ENCODE data around the gene LZTS3. TPM values are rescaled to one million over a fixed set of nuclear protein-coding genes. Genes with fewer than 3 reads are reported as not detected.
A peak's percentile ranks its signal among the peaks of the same experiment; 100 is the strongest.

LZTS3 gene
- total and polyA plus RNA-seq, 2 of the 13 experiments (the other 11 are each of a cell fraction or from before 2014, with no cell fraction given), result 10.1 to 31.3 TPM

- TF ChIP-seq ATF7 (IDR thresholded peaks at IDR 0.05) (no peak), ATF7 (CRISPR knock-in tag; IDR thresholded peaks at IDR 0.05) (peak; percentile 45), NR2C2 (CRISPR knock-in tag; IDR thresholded peaks at IDR 0.05; ENCODE audit: borderline replicate concordance) (peak; percentile 96), ZNF790 (CRISPR knock-in tag; IDR thresholded peaks at IDR 0.05; ENCODE audit: borderline replicate concordance) (no peak; the same call in 1 of the 2 replicates), ZNF230 (CRISPR knock-in tag; IDR thresholded peaks at IDR 0.05) (peak; percentile 97), ZNF687 (CRISPR knock-in tag; IDR thresholded peaks at IDR 0.05) (peak; percentile 98), ZNF3 (CRISPR knock-in tag; IDR thresholded peaks at IDR 0.05) (peak; percentile 63; the same call in 1 of the 2 replicates), HDAC6 (IDR thresholded peaks at IDR 0.05; ENCODE audit: low read depth, low read length) (no peak), MATR3 (CRISPR knock-in tag; IDR thresholded peaks at IDR 0.05) (no peak), SNAPC5 (CRISPR knock-in tag; IDR thresholded peaks at IDR 0.05; ENCODE audit: borderline replicate concordance) (0 out of 2 replicates have a peak, but pooled peaks have one; percentile 24), CREB3 (CRISPR knock-in tag; IDR thresholded peaks at IDR 0.05) (peak; percentile 86; the same call in 1 of the 2 replicates), ZNF563 (CRISPR knock-in tag; IDR thresholded peaks at IDR 0.05) (no peak; the same call in 1 of the 2 replicates), ZNF782 (CRISPR knock-in tag; IDR thresholded peaks at IDR 0.05; ENCODE audit: borderline replicate concordance) (peak; percentile 84; the same call in 1 of the 2 replicates), ZBTB10 (CRISPR knock-in tag; IDR thresholded peaks at IDR 0.05; ENCODE audit: borderline replicate concordance) (0 out of 2 replicates have a peak, but pooled peaks have one; percentile 55), JUN (CRISPR knock-in tag; IDR thresholded peaks at IDR 0.05) (peak; percentile 57; the same call in 1 of the 2 replicates), FOXP4 (CRISPR knock-in tag; IDR thresholded peaks at IDR 0.05) (peak; percentile 64), ZNF597 (CRISPR knock-in tag; IDR thresholded peaks at IDR 0.05) (no peak), HNRNPH1 (optimal IDR thresholded peaks at IDR 0.05; ENCODE audit: low read depth, low read length) (no peak)
These were observed 36.1 kb upstream of the LZTS3 start, which contains the start of gene ITPA (continued) for GRCh38 chr20:3209257-3209945.
